HL-60 (cell line): Measurements from ENCODE around the gene ZFP62.

ENCODE experiments used
- GABPA ChIP-seq: IDR thresholded peaks from 2 replicates; pipeline ENCODE4 v1.6.1; 2012; ENCODE audit warnings: low read depth
- POLR2AphosphoS5 ChIP-seq: IDR thresholded peaks from 2 replicates; pipeline ENCODE4 v1.6.1; 2012; ENCODE audit warnings: low read depth
- SPI1 ChIP-seq: IDR thresholded peaks from 2 replicates; pipeline ENCODE4 v1.6.1; 2012; ENCODE audit warnings: low read depth, mild to moderate bottlenecking, borderline replicate concordance
- TF ChIP-seq, protein P1 (sequence below): IDR thresholded peaks from one replicate; pipeline ENCODE4 v1.5.1; 2011; ENCODE audit warnings: low read length, control low read depth, inconsistent platforms; ENCODE audit not compliant: insufficient read depth
- TF ChIP-seq, protein P2 (sequence below): IDR thresholded peaks from 2 replicates; pipeline ENCODE4 v1.6.1; 2012; ENCODE audit warnings: low read depth; ENCODE audit not compliant: insufficient replicate concordance

DNA sequence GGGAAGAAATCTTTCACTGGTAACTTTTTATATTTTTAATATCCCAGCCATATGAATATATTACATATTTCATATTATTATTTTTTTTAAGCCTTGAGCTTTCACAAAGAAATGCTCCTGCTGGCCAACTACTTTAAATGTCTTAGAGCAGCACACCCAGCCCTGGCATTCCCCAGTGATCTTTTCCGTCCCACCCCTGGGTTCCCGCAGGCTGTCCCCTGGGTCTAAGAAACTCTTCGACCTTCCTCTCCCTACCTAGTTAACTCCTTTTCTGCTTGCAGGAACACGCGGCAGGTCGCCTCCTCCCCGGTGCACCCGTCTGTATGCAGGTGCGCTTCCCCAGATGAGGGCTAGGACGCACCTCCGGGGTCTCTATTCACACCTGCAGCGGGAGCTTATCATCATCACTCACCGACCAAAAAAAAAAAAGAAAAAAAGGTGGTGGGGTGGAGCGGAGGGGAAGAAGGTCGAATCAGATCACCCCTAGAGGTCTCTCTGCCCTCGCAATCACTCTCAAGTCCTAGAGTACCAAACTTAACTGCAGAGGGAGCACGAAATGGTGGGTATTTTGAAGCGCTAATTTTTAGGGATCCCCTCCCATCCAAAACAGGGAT is 696 bp downstream of the ZFP62 start:
- TF ChIP-seq GABPA: no peak
- TF ChIP-seq, protein P1, sequence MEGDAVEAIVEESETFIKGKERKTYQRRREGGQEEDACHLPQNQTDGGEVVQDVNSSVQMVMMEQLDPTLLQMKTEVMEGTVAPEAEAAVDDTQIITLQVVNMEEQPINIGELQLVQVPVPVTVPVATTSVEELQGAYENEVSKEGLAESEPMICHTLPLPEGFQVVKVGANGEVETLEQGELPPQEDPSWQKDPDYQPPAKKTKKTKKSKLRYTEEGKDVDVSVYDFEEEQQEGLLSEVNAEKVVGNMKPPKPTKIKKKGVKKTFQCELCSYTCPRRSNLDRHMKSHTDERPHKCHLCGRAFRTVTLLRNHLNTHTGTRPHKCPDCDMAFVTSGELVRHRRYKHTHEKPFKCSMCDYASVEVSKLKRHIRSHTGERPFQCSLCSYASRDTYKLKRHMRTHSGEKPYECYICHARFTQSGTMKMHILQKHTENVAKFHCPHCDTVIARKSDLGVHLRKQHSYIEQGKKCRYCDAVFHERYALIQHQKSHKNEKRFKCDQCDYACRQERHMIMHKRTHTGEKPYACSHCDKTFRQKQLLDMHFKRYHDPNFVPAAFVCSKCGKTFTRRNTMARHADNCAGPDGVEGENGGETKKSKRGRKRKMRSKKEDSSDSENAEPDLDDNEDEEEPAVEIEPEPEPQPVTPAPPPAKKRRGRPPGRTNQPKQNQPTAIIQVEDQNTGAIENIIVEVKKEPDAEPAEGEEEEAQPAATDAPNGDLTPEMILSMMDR: no peak
- TF ChIP-seq, protein P2, sequence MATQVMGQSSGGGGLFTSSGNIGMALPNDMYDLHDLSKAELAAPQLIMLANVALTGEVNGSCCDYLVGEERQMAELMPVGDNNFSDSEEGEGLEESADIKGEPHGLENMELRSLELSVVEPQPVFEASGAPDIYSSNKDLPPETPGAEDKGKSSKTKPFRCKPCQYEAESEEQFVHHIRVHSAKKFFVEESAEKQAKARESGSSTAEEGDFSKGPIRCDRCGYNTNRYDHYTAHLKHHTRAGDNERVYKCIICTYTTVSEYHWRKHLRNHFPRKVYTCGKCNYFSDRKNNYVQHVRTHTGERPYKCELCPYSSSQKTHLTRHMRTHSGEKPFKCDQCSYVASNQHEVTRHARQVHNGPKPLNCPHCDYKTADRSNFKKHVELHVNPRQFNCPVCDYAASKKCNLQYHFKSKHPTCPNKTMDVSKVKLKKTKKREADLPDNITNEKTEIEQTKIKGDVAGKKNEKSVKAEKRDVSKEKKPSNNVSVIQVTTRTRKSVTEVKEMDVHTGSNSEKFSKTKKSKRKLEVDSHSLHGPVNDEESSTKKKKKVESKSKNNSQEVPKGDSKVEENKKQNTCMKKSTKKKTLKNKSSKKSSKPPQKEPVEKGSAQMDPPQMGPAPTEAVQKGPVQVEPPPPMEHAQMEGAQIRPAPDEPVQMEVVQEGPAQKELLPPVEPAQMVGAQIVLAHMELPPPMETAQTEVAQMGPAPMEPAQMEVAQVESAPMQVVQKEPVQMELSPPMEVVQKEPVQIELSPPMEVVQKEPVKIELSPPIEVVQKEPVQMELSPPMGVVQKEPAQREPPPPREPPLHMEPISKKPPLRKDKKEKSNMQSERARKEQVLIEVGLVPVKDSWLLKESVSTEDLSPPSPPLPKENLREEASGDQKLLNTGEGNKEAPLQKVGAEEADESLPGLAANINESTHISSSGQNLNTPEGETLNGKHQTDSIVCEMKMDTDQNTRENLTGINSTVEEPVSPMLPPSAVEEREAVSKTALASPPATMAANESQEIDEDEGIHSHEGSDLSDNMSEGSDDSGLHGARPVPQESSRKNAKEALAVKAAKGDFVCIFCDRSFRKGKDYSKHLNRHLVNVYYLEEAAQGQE: no peak
- no peak for TF ChIP-seq POLR2AphosphoS5
- TF ChIP-seq SPI1: no peak
